ENCODE measurements around the gene HNMT.
"Not testable (repeated sequence)": the region's sequence is repeated elsewhere in the genome, so short reads cannot be mapped to it uniquely, and the experiment has no call there.

The HNMT gene

DNA sequence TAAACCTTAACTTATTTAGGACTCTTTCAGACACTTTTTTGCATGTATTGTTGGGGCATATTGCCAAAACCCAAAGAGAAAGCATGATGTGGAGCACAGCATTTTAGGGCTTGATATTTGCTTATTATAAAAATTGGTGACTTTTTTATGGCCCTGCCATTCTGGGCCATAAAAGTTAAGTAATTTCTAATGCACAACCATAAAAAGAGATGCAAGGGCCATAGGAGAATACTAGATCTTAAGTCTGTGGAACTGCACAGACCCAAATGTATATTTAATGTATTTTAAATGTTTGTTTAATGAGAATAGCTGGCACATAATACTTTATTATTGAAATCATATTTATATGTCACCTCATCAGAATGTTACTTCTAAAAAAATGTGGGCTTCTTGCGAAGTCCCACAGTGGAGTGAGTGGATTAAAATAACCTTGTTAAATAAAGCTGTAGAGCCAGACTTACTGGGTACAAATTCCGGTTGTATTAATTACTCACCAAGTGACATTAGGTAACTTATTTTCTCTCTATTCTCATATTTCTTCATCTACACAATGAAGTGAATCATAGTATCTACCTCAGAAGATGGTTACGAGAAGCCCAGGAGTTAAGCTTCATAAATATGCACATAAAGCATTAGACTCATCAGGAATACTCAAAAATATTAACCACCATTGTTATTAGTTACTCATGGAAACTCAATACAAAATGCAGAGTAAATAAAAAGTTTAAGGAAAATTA, 52.2 kb downstream of the HNMT start:
- no peak for DNase-seq

GRCh38 chr2:138017824-138018223, 53.6 kb downstream of the HNMT start:
- no peak for DNase-seq

- DNase-seq, result peak; percentile 48
These were observed 54.8 kb downstream of the HNMT start for GRCh38 chr2:138018866-138019688.

- peak; percentile 35 for DNase-seq
These were observed 56.2 kb downstream of the HNMT start for GRCh38 chr2:138020432-138020831.

DNA sequence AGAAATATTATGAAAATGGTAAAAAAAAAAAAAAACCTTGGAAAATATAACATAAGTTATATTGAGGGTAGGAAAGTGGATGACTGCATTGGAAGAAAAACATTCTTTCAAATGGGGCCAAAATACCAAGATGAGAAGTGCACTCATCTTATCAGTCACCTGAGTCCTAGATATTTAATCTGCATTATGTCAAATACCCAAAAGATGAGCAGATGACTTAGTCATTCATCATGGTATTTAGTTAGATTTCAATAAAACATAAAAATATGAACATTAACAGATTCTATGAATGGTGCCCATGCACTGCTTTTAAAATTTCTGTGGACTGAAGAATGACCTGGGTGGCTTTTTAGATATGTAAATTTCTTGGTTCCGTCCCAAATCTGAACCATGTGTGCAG, 56.9 kb downstream of the HNMT start:
- no peak for DNase-seq

GRCh38 chr2:138023298-138023697, 59.0 kb downstream of the HNMT start:
- peak; percentile 78 for DNase-seq

GRCh38 chr2:138023976-138024375, 59.7 kb downstream of the HNMT start:
- no peak for DNase-seq

- no peak for DNase-seq
These were observed 62.1 kb downstream of the HNMT start for GRCh38 chr2:138026111-138027020.

DNA sequence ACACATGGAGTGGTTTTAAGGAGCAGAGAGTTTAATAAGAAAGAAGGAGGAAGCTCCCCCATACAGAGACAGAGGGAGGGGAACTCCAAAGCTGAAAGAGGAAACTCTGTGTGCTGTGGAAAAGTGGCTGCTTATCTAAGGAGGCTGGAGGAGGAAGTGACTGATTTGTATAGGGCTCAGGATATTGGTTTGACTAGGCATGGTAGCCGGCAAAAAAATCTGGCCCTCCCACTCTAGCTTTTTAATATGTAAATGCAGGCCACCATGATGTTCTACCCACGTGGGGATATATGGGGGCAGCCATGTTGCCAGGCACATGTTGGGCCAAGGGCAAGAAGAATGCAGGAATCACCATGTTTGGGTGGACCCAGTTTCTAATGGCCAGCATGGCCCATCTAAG, 64.3 kb downstream of the HNMT start:
- DNase-seq, result no peak

DNA sequence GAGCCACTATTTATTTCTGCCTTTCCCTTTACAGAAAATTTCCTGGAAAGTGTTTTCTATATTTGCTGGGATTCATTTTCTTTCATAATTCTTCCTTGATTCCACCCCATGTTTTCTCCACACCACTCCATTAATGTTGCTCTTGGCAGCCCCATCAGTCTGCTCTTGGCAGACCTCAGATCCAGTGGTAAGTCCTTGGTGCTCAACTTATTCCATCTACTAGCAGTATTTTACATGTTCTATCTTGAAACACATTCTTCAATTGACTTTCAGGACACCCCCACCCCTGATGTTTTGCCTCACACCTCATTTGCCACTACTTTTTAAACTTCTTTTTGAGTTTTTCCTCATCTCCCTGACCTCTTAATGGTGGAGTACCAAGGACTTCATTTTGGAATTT, 65.0 kb downstream of the HNMT start:
- no peak for DNase-seq

DNA sequence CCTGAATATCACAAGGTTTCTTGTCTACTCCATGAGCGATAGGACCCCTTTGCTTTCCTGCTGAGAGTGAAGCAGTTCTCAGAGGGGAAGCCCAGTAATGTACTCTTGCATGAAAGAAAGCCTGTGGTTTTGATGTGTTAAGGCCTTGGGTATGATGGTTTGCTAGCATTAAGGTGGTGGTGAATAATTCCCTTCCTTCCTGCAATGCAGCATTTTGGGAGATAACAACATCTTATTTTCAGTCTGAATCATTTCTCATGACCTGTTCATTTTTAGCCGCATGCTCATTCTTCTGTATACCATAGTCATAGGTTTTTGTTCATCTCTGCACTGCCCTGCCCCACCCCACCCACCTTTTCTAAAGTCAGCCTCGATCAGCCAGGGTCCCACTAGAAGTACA, 66.2 kb downstream of the HNMT start:
- no peak for DNase-seq

DNA sequence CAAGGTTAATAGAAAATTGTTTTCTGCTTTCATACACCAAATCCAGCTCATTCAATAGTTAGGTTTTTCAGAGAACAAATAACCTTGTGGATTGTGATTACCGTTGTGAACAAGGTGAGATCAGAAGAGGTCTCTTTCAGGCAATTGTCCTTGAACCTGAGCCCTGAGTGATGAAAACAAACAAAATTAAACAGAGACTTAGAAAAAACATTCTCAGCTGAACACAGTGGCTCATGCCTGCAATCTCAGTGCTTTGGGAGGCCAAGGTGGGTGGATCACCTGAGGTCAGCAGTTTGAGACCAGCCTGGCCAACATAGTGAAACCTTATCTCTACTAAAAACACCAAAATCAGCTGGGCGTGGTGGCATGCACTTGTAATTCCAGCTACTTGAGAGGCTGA, 68.1 kb downstream of the HNMT start:
- DNase-seq, result no peak

DNA sequence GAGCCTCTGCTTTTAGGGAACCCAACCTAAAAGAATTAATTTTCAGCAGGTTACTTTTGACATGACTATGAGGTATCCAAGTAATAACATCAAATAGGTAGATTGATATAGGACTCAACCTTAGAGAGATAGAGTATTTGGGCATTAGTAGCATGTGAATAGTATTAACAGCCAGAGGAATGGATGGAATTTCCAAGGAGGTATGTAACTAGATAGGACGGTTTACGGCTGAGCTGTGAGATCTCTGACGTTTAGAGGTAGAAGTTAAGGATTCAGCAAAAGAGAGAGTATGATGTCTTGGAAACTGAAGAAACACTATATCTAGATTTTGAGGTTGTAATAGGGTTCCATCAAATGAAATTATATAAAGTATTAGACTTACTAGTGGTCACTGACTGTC, 70.3 kb downstream of the HNMT start:
- no peak for DNase-seq

- DNase-seq, result peak; percentile 66
These were observed 71.4 kb downstream of the HNMT start for GRCh38 chr2:138035608-138036217.

GRCh38 chr2:138036522-138036921, 72.2 kb downstream of the HNMT start:
- DNase-seq, result no peak

DNA sequence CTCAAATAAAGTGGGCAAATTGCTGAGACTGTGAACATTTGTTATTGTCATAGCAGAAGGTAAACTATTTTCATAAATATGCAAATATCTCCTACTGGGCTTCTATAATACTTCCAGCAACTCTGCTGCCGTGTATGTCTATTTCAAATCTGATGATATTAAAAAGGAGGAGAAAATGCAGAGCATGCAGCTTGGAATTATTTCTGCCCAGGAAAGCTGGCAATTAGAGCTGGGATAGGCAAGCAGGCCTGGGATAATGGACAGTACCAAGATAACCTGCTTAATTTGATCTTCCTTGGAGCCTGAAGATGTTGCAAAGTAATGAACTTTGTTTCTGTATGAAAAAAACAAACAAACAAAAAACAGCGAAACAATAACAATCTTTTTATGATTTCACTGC, 72.8 kb downstream of the HNMT start:
- DNase-seq, result no peak

DNA sequence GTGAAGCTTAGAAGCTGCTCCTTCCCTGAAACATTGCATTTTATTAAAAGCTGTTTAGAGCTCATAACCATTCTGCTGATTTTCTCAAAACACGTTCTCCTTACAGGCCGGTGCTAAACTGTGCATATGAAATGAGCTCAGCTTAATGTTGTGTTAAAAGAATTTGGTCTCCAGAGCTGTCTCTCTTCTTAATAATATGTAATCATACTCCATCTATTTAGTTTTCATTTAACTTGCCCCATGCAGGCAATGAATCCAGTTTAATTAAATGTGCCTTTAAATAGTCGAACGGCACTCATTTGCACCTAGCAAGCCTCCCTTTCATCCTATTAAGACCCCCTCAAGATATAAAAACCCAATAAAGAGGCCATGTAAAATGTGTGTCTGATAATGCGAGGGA, 76.3 kb downstream of the HNMT start:
- no peak for DNase-seq

DNA sequence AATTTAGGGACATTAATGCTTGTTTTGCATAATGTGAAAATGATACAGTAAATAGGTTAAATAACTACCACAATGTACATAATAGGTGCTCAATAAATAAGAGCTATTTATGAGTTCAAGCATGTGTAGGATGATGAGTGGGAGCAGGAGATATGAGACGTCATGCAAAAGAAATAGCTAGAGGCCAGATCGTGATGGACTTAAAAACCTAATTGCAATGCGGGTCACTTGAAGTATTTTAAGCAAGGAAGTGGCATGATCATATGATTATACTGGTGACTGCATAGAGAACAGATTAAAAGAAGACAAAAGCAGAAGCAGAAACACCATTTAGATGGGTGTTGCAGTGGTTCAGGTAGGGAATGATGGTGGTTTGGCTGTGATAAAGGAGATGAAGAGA, 78.0 kb downstream of the HNMT start:
- no peak for DNase-seq

DNA sequence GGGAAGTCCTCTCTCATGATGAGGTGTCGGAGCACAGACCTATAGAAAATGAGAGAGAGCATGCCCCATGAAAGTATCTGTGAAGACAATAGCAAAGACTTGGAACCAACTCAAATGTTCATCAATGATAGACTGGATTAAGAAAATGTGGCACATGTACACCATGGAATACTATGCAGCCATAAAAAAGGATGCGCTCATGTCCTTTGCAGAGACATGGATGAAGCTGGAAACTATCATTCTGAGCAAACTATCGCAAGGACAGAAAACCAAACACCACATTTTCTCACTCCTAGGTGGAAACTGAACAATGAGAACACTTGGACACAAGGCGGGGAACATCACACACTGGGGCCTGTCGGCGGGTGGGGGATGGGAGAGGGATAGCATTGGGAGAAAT, 79.3 kb downstream of the HNMT start:
- not testable (repeated sequence) for DNase-seq

- DNase-seq, result peak; percentile 71
These were observed 94.2 kb downstream of the HNMT start for GRCh38 chr2:138058427-138058826.

DNA sequence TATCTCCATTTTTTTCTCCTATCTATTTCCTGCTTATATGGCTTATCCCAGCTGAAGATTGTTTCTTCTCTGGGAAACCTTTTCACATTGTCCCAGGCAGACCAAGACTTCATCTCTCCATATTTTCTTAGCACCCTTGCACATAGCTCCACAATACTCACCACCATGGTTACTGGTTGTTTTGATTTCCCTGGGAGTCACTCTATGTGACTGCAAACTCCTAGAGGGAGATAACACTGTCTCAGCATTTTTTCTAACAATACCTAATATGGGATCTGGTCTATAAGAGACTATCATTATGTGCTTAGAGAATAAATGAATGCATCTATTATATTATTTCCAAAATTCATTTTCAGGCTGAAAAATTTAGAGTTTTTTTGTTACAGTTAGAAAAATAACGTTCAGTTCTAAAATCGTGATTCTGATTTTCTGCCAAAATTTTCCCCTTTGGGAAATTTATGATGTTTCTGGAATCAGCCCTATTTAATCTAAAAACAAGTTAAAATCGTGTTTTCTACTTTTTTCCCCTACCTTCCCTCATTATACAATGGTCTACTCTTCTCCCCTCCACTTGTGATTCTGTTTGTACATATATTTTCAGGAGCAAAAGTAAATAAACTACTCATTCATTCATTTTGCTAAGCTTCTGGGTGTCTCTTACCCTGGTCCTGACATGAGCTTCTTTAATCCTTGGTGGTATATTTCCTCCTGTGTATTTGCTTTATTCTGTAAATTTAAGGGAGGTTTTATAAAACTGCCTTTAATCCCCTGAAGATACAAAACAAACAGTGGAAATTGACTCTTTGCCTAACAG, 95.4 kb downstream of the HNMT start:
- no peak for DNase-seq

DNA sequence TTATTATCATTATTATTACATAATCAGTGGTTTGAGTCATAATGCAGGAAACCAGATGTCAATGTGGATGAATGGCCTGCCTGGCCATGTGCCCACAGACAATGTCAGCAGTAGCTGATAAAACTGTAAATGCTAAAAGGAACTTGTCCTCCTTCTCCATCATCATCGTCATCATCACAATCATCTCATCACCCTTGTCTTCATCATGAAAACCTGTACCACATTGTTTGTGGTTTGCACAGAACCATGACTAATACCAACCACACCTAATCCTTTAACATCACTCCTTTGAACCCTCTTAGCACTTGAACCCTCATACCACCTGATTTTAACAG, 96.0 kb downstream of the HNMT start:
- no peak for DNase-seq
